Activated CD4-positive, alpha-beta memory T cell treated with anti-CD3 and anti-CD28 coated beads, Interleukin-2, amount 10 ng/mL, durations not matched to agents 7 days and 5 days (primary cell): ENCODE measurements around the gene POLR1B. TPM values are rescaled to one million over a fixed set of nuclear protein-coding genes. Genes with fewer than 3 reads are reported as not detected.
A peak's percentile ranks its signal among the peaks of the same experiment; 100 is the strongest.
"Not testable (repeated sequence)": the region's sequence is repeated elsewhere in the genome, so short reads cannot be mapped to it uniquely, and the experiment has no call there.

ENCODE experiments used
- CTCF ChIA-PET: fragments of 350-600 bp; sonication (Branson Sonifier 250); formaldehyde crosslinking; loops from one replicate; lab custom pipeline; 2021; ENCODE audit warnings: antibody characterized with exemption, inconsistent platforms; lab: Charles Lee
- POLR2A ChIA-PET: fragments of 350-600 bp; sonication (Branson Sonifier 250); formaldehyde crosslinking; loops from one replicate; lab custom pipeline; 2021; ENCODE audit warnings: antibody characterized with exemption; lab: Charles Lee
- DNase-seq: peaks from one replicate; pipeline ENCODE4 v3.0.0-alpha.2; 2020
- H3K27ac Mint-ChIP-seq: one replicate; pipeline ENCODE4 v1.8.0; 2021; ENCODE audit warnings: mild to moderate bottlenecking, mixed read lengths
- H3K27me3 Mint-ChIP-seq: one replicate; pipeline ENCODE4 v1.8.0; 2021; ENCODE audit warnings: mixed read lengths
- H3K36me3 Mint-ChIP-seq: one replicate; pipeline ENCODE4 v1.8.0; 2021; ENCODE audit warnings: low read depth, mixed read lengths
- H3K4me1 Mint-ChIP-seq: one replicate; pipeline ENCODE4 v1.8.0; 2021; ENCODE audit warnings: mixed read lengths
- H3K4me3 Mint-ChIP-seq: one replicate; pipeline ENCODE4 v1.8.0; 2021; ENCODE audit warnings: mild to moderate bottlenecking, mixed read lengths
- H3K9me3 Mint-ChIP-seq: one replicate; pipeline ENCODE4 v1.8.0; 2021; ENCODE audit warnings: mixed read lengths
- total RNA-seq, 2 experiments: library from RNA; stranded (reverse); gene quantifications; one replicate each; pipeline ENCODE4 v1.2.3, GENCODE V29; 2021

The POLR1B gene
- total RNA-seq, 2 experiments from 2014 or later = 23.5 to 29.0 TPM

DNA sequence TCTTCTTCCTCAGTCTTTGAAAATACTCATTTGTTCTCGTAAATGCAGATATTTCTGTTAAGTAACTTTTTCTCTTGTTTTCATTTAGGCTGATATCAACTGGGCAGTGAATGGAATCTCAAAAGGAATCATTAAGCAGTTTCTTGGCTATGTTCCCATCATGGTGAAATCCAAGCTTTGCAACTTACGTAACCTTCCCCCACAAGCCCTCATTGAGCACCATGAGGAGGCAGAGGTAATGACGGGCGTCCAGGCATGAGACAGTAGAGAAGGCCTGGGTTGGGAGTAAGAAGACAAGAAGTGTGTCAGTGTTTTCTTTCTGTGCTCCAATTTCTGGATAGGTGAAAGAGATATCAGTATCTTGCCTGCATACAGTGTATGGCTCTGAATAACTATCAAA, 5.1 kb downstream of the POLR1B start:
- ChIA-PET POLR2A (interaction anchor here (1.0 kb wide), 1 partner anchor 10 kb away, joined by 4 read pairs; no protein-coding TSS in a partner anchor), CTCF (interaction anchor here (0.9 kb wide), 2 partner anchors 12 to 66 kb away, joined by 3 read pairs; no protein-coding TSS in a partner anchor)
- DNase-seq = no peak
- no peak overlapping the region for H3K4me3 Mint-ChIP-seq
- H3K9me3 Mint-ChIP-seq = no peaks in the 10 kb centered on the region
- no peaks in the 10 kb centered on the region for H3K27me3 Mint-ChIP-seq
- H3K36me3 Mint-ChIP-seq = peaks cover 41% of the 10 kb centered on the region
- H3K27ac Mint-ChIP-seq = no peak overlapping the region
- peaks cover 30% of the 10 kb centered on the region for H3K4me1 Mint-ChIP-seq

DNA sequence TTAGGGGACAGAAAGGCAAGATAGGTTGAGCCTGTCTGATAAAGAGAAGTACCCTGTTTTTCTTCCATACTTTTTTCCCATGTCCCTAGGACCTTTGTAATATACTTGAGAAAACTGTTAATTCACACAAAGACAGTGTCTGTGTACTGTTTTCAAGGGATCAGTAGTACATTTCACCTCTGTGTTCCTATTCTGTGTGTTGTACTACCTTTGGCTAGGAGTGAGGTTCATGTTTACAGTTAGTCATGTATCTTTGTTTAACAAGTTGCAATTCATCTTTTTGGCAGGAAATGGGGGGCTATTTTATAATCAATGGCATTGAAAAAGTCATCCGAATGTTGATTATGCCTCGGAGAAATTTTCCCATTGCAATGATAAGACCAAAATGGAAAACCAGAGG, 6.7 kb downstream of the POLR1B start:
- peaks cover 30% of the 10 kb centered on the region for H3K4me1 Mint-ChIP-seq
- peaks cover 55% of the 10 kb centered on the region for H3K36me3 Mint-ChIP-seq
- H3K4me3 Mint-ChIP-seq = no peak overlapping the region
- H3K9me3 Mint-ChIP-seq = no peaks in the 10 kb centered on the region
- H3K27ac Mint-ChIP-seq = no peak overlapping the region
- CTCF ChIA-PET = no interaction called here
- POLR2A ChIA-PET = no interaction called here
- no peaks in the 10 kb centered on the region for H3K27me3 Mint-ChIP-seq
- DNase-seq = no peak

DNA sequence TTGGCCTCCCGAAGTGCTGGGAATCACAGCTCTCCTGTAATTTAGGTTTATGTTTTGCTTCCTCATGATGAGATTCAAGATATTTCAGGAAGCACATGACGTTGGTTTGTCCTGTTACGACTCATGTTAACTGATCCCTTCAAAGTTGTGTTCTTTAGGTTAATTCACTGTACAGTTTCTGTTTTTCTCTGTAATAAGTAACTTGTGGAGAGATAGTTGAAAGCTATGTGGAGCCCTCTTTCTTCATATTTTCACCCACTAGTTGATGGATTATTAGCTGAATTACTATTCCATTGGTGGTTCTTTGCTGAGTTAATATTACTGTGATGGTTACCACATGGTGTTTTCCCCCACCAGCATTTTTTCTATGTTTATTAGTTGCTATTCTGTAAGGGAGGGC, 23.8 kb downstream of the POLR1B start:
- DNase-seq = no peak
- no peaks in the 10 kb centered on the region for H3K9me3 Mint-ChIP-seq
- H3K36me3 Mint-ChIP-seq = peaks cover 75% of the 10 kb centered on the region
- no peaks in the 10 kb centered on the region for H3K27me3 Mint-ChIP-seq
- H3K27ac Mint-ChIP-seq = peak overlapping the region; percentile 64
- peaks cover 19% of the 10 kb centered on the region for H3K4me1 Mint-ChIP-seq
- H3K4me3 Mint-ChIP-seq = no peak overlapping the region
- ChIA-PET CTCF (interaction anchor here (0.6 to 1.2 kb wide), 4 partner anchors 33 to 422 kb away, joined by 3 read pairs; no protein-coding TSS in a partner anchor), POLR2A (no interaction called here)

DNA sequence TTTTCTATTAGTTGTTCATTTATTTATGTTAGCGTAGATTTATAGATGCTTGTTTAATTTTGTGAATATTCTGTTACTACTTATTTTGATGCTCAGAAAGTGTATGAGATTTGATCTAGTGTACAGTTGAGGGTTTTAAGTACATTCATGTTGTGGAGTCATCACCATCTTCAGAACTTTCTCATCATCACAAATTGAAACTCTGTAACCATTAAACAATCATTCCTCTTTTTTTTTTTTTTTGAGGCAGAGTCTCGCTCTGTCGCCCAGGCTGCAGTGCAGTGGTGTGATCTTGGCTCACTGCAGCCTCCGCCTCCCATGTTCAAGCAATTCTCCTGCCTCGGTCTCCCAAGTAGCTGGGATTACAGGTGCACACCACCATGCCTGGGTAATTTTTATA, 24.2 kb downstream of the POLR1B start:
- H3K4me3 Mint-ChIP-seq, POLR2A ChIA-PET, DNase-seq, H3K27me3 Mint-ChIP-seq, H3K9me3 Mint-ChIP-seq: not testable (repeated sequence)
- H3K36me3 Mint-ChIP-seq = peaks cover 75% of the 10 kb centered on the region
- peak overlapping the region; percentile 64 for H3K27ac Mint-ChIP-seq
- CTCF ChIA-PET = interaction anchor here (0.8 kb wide), 1 partner anchor 161 kb away, joined by 3 read pairs; no protein-coding TSS in a partner anchor
- peaks cover 18% of the 10 kb centered on the region for H3K4me1 Mint-ChIP-seq

DNA sequence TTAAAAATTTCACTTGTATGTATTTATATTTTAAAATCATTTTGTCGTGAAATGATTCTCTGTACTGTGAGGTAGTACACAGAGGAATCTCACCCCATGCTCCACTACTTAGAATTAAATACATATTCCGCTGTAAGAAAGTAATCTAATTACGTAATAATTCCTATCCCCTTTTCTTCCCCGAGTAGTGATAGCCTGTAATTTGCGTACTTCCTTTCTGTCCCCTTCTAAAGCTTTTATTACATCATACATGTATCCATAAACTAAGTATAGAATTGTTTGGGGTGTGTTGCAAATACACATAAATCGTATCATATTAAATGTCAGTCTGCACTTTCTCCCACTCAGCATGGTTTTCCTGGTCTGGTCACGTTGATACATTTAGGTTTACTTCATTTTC, 29.7 kb downstream of the POLR1B start:
- peaks cover 72% of the 10 kb centered on the region for H3K36me3 Mint-ChIP-seq
- H3K27me3 Mint-ChIP-seq = no peaks in the 10 kb centered on the region
- peaks cover 2% of the 10 kb centered on the region for H3K4me1 Mint-ChIP-seq
- H3K4me3 Mint-ChIP-seq = no peak overlapping the region
- H3K9me3 Mint-ChIP-seq = no peaks in the 10 kb centered on the region
- no peak for DNase-seq
- CTCF ChIA-PET = no interaction called here
- H3K27ac Mint-ChIP-seq = no peak overlapping the region
- POLR2A ChIA-PET = no interaction called here

DNA sequence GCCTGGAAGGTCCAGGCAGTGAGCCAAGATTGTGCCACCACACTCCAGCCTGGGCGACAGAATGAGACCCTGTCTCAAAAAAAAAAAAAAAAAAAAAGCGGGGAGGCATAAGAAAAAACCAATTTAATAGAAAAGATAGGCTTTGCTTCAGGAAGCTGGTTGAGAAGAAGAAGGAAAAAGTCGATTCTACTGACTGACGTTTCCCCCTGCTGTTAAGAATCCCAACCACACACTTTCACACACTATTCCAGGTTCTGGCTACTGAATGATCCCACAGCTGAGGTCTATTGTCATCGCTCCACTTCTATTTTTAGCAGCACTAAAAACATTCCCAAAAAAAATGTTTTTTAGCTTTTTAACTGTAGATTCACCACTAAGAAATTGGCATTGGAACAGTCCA, 35.5 kb downstream of the POLR1B start:
- no peaks in the 10 kb centered on the region for H3K9me3 Mint-ChIP-seq
- no peaks in the 10 kb centered on the region for H3K27me3 Mint-ChIP-seq
- peaks cover 10% of the 10 kb centered on the region for H3K4me1 Mint-ChIP-seq
- H3K36me3 Mint-ChIP-seq = peaks cover 30% of the 10 kb centered on the region
- DNase-seq = no peak
- H3K27ac Mint-ChIP-seq = no peak overlapping the region
- H3K4me3 Mint-ChIP-seq = no peak overlapping the region
- ChIA-PET CTCF (interaction anchor here (0.7 to 1.0 kb wide), 4 partner anchors 17 to 32 kb away, joined by 3 to 7 read pairs (median 3); no protein-coding TSS in a partner anchor), POLR2A (no interaction called here)

DNA sequence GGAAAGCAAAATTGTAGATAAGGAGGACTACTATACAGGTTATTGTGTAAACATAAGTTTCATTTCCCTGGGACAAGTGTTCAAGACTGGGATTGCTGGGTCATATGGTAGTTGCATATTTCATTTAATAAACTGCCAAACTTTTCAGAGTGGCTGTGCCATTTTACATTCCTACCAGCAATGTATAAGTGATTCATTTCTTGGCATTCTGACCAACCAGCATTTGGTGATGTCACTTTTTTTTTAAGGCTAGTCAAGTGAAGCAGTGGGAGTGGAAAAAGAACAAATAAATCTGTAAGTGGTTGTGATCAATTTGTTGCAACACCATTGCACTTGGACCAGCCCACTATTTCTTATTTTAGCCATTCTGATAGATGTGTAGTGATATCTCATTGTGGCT, 37.0 kb downstream of the POLR1B start:
- Mint-ChIP-seq H3K9me3 (no peaks in the 10 kb centered on the region), H3K4me3 (no peak overlapping the region), H3K36me3 (peaks cover 24% of the 10 kb centered on the region), H3K27me3 (no peaks in the 10 kb centered on the region), H3K27ac (no peak overlapping the region), H3K4me1 (peaks cover 24% of the 10 kb centered on the region)
- POLR2A ChIA-PET = no interaction called here
- DNase-seq = no peak
- CTCF ChIA-PET = no interaction called here

DNA sequence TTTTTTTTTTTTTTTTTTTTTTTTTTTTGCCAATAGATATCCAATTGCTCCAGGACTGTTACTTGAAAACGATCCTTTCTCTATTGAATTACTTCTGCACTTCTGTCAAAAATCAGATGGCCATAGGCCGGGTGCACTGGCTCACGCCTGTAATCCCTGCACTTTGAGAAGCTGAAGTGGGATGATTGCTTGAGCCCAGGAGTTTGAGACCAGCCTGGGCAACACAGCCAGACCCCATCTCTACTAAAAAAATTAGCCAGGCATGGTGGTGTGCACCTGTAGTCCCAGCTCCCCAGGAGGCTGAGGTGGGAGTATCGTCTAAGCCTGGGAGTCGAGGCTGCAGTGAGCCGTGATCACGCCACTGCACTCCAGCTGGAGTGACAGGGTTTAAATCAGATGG, 37.8 kb downstream of the POLR1B start:
- H3K27me3 Mint-ChIP-seq = no peaks in the 10 kb centered on the region
- no peak overlapping the region for H3K4me3 Mint-ChIP-seq
- H3K4me1 Mint-ChIP-seq = peaks cover 30% of the 10 kb centered on the region
- ChIA-PET POLR2A (no interaction called here), CTCF (no interaction called here)
- no peak for DNase-seq
- no peak overlapping the region for H3K27ac Mint-ChIP-seq
- peaks cover 25% of the 10 kb centered on the region for H3K36me3 Mint-ChIP-seq
- no peaks in the 10 kb centered on the region for H3K9me3 Mint-ChIP-seq

DNA sequence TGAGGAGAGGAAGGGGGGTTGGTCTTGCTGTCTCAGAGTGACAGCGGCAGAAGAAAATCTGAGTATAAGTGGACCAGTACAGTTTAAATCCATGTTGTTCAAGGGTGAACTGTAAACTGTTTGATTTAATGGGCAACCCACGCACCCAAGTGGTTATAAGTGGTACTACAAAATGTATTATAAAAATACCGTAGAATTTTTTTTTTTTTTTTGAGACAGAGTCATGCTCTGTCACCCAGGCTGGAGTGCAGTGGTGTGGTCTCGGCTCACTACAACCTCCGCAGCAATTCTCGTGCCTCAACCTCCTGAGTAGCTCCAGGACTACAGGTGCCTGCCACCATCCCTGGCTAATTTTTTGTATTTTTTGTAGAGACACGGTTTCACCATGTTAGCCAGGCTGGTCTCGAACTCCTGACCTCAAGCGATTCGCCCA, 40.1 kb downstream of the POLR1B start:
- Mint-ChIP-seq H3K4me3 (peak overlapping the region; percentile 16), H3K9me3 (no peaks in the 10 kb centered on the region), H3K4me1 (peaks cover 46% of the 10 kb centered on the region), H3K27ac (peak overlapping the region; percentile 59), H3K36me3 (peaks cover 21% of the 10 kb centered on the region), H3K27me3 (no peaks in the 10 kb centered on the region)
- ChIA-PET CTCF (interaction anchor here (0.6 to 3.2 kb wide), 9 partner anchors 34 to 179 kb away, joined by 3 to 19 read pairs (median 4); partner anchors contain the start of gene TTL), POLR2A (interaction anchor here (1.9 kb wide), 2 partner anchors 64 to 327 kb away, joined by 6 to 14 read pairs; partner anchors contain the start of genes SLC20A1 and ZC3H8)
- DNase-seq = peak; percentile 49

DNA sequence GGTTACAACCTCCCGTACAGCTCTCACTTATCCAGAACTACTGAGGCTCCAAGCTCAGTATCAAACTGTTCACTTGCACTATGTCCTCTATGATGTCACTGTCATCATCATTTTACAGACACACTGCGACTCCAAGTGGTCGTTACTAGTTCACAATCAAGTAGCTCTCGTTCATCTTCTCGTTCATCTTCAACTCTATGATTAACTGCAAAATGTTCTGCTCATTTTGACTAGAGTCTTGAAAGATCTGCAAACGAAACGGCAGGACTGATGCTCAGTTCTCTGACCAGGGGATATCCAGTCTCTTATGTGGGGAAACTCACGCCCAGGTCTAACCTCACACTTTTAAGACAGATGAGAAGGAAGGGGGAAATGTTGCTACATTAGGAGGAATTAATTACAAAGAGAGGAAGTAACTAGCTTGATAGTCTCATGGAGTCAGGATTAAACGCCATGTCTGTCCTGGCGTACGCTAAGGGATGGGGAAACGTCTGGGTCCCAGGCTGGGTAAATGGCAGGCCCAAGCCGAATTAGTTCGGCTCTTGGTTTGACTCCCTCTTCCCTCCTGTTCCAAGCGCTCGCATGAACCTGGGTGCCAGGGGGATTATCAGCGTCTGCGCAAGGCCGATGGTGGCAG, 41.4 kb downstream of the POLR1B start:
- Mint-ChIP-seq H3K36me3 (peaks cover 27% of the 10 kb centered on the region), H3K9me3 (no peaks in the 10 kb centered on the region), H3K4me3 (peak overlapping the region; percentile 97), H3K4me1 (peaks cover 49% of the 10 kb centered on the region), H3K27ac (peak overlapping the region; percentile 95), H3K27me3 (no peaks in the 10 kb centered on the region)
- POLR2A ChIA-PET = interaction anchor here (0.7 to 3.3 kb wide), 18 partner anchors 10 to 329 kb away, joined by 3 to 21 read pairs (median 6); partner anchors contain the start of genes CKAP2L, NT5DC4, SLC20A1 and ZC3H8
- no peak for DNase-seq
- CTCF ChIA-PET = interaction anchor here (0.8 to 3.7 kb wide), 12 partner anchors 9 to 328 kb away, joined by 3 to 22 read pairs (median 4); partner anchors contain the start of gene TTL

DNA sequence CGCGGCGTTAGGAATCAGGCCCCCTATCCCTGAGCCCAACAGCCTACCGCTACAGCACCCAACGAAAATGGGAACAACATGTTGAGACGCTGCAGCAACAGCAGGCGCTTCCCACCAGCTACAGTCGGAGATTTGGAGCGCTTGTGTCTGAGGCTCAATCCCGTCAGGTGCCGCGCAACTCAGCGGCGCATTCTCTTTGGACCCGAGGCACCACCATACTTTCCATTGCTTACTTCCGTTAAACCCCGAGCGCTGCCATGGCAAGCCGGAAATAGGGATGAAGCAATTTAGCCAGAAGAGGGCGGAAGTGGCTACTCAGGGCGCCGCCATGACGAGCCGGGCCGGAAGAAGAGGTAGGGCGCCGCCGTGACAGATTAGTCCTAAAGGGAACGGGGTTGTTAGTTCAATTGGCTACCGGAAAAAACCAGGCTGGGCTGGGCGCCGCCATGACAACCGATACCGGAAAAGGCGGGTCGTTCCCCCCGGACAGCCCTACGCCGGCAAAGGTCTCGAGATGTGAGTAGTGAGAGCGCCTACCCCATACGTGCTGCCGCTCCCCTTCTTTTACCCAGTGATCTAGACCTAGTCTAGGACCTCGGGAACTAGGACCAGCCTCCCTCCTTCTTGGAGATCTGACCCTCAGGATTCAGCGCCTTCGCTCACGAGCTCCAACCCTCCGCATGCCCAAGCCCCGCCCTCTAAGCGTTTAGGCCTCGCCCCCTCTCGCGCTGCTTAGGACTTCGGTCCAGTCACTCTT, 42.0 kb downstream of the POLR1B start, which contains the start of gene CHCHD5:
Gene CHCHD5, plus strand, starts transcription at position 476 of the 757 bp plus-strand sequence. Its CDS starts 39 bp downstream, at position 515.
- peaks cover 28% of the 10 kb centered on the region for H3K36me3 Mint-ChIP-seq
- H3K4me3 Mint-ChIP-seq = peak within 1 kb of the TSS; percentile 97
- no peaks in the 10 kb centered on the region for H3K27me3 Mint-ChIP-seq
- H3K27ac Mint-ChIP-seq = peak within 1 kb of the TSS; percentile 95
- H3K4me1 Mint-ChIP-seq = peaks cover 47% of the 10 kb centered on the region
- POLR2A ChIA-PET = interaction anchor here (0.6 to 3.3 kb wide), 27 partner anchors 10 to 331 kb away, joined by 3 to 33 read pairs (median 4); partner anchors contain the start of genes CKAP2L, NT5DC4, SLC20A1 and ZC3H8
- peak; percentile 97 for DNase-seq
- CTCF ChIA-PET = interaction anchor here (0.7 to 3.7 kb wide), 14 partner anchors 10 to 325 kb away, joined by 3 to 22 read pairs (median 4); partner anchors contain the start of gene TTL
- no peaks in the 10 kb centered on the region for H3K9me3 Mint-ChIP-seq

DNA sequence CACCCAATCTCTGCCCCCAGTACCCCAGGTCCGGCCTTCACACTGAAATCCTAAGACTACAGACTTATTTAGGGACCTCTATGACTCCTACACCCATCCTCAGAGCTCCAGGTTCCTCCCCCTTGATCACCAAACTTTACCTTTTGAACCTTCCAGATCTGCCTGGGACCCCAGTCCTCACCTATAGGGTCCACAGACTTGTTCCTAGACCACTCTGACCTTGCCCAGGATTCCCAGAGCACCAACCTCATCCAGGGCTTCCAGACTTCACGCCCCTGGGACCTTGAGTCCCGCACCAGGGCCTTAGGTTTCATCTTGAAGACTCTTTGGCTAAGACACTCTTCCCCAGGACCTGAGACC, 42.6 kb downstream of the POLR1B start:
- H3K4me3 Mint-ChIP-seq = peak overlapping the region; percentile 97
- POLR2A ChIA-PET = interaction anchor here (0.6 to 3.3 kb wide), 23 partner anchors 9 to 331 kb away, joined by 3 to 33 read pairs (median 4); partner anchors contain the start of genes CKAP2L, NT5DC4 and SLC20A1
- H3K27me3 Mint-ChIP-seq = no peaks in the 10 kb centered on the region
- no peaks in the 10 kb centered on the region for H3K9me3 Mint-ChIP-seq
- H3K4me1 Mint-ChIP-seq = peaks cover 47% of the 10 kb centered on the region
- H3K27ac Mint-ChIP-seq = peak overlapping the region; percentile 95
- no peak for DNase-seq
- CTCF ChIA-PET = interaction anchor here (0.6 to 3.7 kb wide), 9 partner anchors 15 to 666 kb away, joined by 3 to 22 read pairs (median 4); partner anchors contain the start of gene TTL
- H3K36me3 Mint-ChIP-seq = peaks cover 28% of the 10 kb centered on the region
